ENCODE results near the gene ZNF638. TPM values are rescaled to one million over a fixed set of nuclear protein-coding genes. Genes with fewer than 3 reads are reported as not detected.

The ZNF638 gene
- total and polyA plus RNA-seq, 12 donors: 45.2 to 219 (median 82.8) TPM

DNA sequence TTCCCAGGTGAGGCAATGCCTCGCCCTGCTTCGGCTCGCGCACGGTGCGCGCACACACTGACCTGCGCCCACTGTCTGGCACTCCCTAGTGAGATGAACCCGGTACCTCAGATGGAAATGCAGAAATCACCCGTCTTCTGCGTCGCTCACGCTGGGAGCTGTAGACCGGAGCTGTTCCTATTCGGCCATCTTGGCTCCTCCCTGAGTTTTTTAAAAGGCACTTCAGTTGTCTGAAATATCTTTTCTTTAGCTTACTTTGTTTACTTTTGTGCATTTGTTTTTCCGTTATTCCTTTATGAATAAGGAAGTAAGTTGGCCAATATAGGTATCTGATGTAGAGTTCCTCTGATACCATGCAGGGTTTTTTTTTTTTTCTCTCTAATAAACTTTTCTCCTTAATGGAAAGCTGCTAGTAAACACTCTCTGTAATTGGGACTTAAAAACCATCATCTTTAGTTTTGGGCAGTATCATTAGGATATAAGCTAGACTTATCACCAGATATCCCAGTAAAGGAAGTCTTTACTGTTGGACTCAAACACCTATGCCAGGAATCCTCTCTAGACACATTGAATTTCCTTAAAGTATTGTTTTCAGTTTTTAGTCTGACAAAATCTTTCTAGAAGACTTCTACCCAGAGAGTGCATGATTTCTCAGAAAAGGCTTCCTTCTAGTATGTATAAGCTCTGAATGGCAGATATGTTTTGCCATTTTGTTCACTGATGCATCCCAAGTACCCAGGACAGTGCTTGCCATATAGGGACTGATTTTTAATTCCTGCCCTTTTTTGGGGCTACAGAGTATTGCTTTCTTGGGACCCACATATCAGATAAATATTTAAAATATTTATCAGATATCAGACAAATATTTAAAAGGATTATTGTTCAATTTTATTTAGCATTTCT, 86.0 kb downstream of the ZNF638 start:
- TF ChIP-seq, protein P1, sequence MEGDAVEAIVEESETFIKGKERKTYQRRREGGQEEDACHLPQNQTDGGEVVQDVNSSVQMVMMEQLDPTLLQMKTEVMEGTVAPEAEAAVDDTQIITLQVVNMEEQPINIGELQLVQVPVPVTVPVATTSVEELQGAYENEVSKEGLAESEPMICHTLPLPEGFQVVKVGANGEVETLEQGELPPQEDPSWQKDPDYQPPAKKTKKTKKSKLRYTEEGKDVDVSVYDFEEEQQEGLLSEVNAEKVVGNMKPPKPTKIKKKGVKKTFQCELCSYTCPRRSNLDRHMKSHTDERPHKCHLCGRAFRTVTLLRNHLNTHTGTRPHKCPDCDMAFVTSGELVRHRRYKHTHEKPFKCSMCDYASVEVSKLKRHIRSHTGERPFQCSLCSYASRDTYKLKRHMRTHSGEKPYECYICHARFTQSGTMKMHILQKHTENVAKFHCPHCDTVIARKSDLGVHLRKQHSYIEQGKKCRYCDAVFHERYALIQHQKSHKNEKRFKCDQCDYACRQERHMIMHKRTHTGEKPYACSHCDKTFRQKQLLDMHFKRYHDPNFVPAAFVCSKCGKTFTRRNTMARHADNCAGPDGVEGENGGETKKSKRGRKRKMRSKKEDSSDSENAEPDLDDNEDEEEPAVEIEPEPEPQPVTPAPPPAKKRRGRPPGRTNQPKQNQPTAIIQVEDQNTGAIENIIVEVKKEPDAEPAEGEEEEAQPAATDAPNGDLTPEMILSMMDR (IDR thresholded peaks at IDR 0.05): no peak
- WGBS, 2 donors: 31 to 40% methylated on average over 6 to 7 of the region's 16 CpGs
- Histone ChIP-seq H3K36me3 (peaks cover 0 to 41% (median 7%) of the 10 kb centered on the region in 9 donors), H3K27ac (peak overlapping the region in 7 of 10 donors; percentile 8 to 70 (median 41)), H3K4me1 (peaks cover 0 to 20% (median 6%) of the 10 kb centered on the region in 9 donors), H3K4me3 (peak overlapping the region in 7 of 10 donors; percentile 13 to 46 (median 38)), H3K9me3 (no peaks in the 10 kb centered on the region), H3K27me3 (no peaks in the 10 kb centered on the region)
- peak in 2 of 8 donors; percentile 30 to 39 for ATAC-seq
- DNase-seq: no peak
- intact Hi-C loops (cut with DNase I): no loop called here

DNA sequence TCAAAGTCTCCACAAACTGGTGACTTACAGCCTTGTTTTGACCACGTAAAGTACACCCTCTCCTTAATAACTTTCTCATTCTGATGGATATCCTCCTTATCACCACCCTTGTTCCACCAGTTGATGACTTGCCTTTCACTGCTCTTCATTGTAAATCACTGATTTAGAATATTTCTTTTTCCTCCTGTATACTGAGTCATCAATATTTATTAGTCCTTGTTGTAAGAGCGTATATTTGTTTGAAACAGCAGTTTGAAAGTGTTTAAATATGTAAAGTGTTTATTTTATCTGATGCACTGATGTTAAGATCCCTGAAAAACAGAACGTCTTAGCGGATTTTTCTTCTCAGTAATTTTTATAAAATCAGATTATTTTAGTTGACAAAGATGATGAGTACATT, 87.6 kb downstream of the ZNF638 start:
- no peak overlapping the region for H3K27ac ChIP-seq
- TF ChIP-seq, protein P1 (IDR thresholded peaks at IDR 0.05): no peak
- DNase-seq (no peak), ATAC-seq (no peak)
- H3K36me3 ChIP-seq: peaks cover 0 to 57% (median 13%) of the 10 kb centered on the region in 9 donors
- 94 to 97% methylated on average over 4 of the region's 4 CpGs for WGBS, 2 donors
- H3K9me3 ChIP-seq: no peaks in the 10 kb centered on the region
- no peaks in the 10 kb centered on the region for H3K27me3 ChIP-seq
- peaks cover 0 to 36% (median 14%) of the 10 kb centered on the region in 9 donors for H3K4me1 ChIP-seq
- intact Hi-C loops (cut with DNase I): no loop called here
- H3K4me3 ChIP-seq: no peak overlapping the region

DNA sequence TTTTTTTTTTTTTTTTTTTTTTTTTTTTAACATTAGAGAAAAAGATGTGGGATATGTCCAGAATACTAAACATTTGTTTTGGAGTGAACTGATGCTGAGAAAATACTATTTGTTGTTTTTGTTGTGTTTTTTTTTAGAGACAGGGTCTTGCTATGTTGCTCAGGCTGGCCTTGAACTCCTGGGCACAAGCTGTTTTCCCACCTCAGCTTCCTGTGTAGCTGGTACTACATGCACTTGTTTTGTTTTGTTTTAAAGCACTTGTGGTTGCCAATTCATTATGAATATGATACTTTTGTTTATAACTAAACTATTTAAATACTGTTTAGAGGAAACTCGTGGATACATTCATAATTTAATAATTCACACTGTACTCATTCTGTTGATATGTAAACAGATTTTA, 88.4 kb downstream of the ZNF638 start:
- Histone ChIP-seq H3K9me3 (no peaks in the 10 kb centered on the region), H3K27ac (no peak overlapping the region), H3K4me1 (peaks cover 0 to 44% (median 21%) of the 10 kb centered on the region in 9 donors), H3K4me3 (no peak overlapping the region), H3K27me3 (no peaks in the 10 kb centered on the region), H3K36me3 (peaks cover 0 to 65% (median 19%) of the 10 kb centered on the region in 9 donors)
- ATAC-seq (no peak), DNase-seq (no peak)
- WGBS, 2 donors: 89 to 92% methylated on average over 1 of the region's 1 CpG
- TF ChIP-seq, protein P1 (IDR thresholded peaks at IDR 0.05): no peak
- intact Hi-C loops (cut with DNase I): loop anchor here in 1 of 10 donors (5.0 kb wide), 1 partner anchor 33 kb away; no protein-coding TSS in a partner anchor

DNA sequence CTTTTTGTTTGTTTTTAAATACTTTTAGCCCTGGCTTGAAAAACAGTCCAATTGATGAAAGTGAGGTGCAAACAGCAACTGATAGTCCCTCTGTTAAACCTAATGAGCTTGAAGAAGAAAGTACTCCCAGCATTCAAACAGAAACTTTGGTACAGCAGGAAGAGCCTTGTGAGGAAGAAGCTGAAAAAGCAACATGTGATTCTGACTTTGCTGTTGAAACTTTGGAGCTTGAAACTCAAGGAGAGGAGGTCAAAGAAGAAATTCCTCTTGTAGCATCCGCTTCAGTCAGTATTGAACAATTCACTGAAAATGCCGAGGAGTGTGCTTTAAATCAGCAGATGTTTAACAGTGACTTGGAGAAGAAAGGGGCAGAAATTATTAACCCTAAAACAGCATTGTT, 91.2 kb downstream of the ZNF638 start:
- Histone ChIP-seq H3K4me1 (peaks cover 0 to 52% (median 17%) of the 10 kb centered on the region in 9 donors), H3K4me3 (no peak overlapping the region), H3K27me3 (no peaks in the 10 kb centered on the region), H3K27ac (peak overlapping the region in 2 of 10 donors; percentile 4 to 56), H3K9me3 (no peaks in the 10 kb centered on the region), H3K36me3 (peaks cover 0 to 93% (median 36%) of the 10 kb centered on the region in 9 donors)
- WGBS, 2 donors: 81 to 89% methylated on average over 2 of the region's 2 CpGs
- DNase-seq (no peak), ATAC-seq (no peak)
- intact Hi-C loops (cut with DNase I): loop anchor here in 1 of 10 donors (5.0 kb wide), 1 partner anchor 35 kb away; no protein-coding TSS in a partner anchor
- TF ChIP-seq, protein P1 (IDR thresholded peaks at IDR 0.05): no peak

All from heart right ventricle (tissue), 16 donors.